ENCODE measurements around the gene RANBP17.
"Not testable (repeated sequence)": the region's sequence is repeated elsewhere in the genome, so short reads cannot be mapped to it uniquely, and the experiment has no call there.

Gene RANBP17

GRCh38 chr5:171029401-171029800, 167.6 kb downstream of the RANBP17 start:
- H3K27ac Mint-ChIP-seq, result no peak overlapping the region
- H3K36me3 Mint-ChIP-seq (ENCODE audit: low read depth), result peaks cover 18% of the 10 kb centered on the region
- no peak for DNase-seq
- no peak for TF ChIP-seq CTCF (IDR thresholded peaks at IDR 0.05)
- H3K27me3 Mint-ChIP-seq (ENCODE audit: low read depth, poor library complexity), result no peaks in the 10 kb centered on the region
- no peak overlapping the region for H3K4me3 Mint-ChIP-seq
- H3K4me1 Mint-ChIP-seq, result no peaks in the 10 kb centered on the region
- H3K9me3 Mint-ChIP-seq, result peaks cover 13% of the 10 kb centered on the region

- TF ChIP-seq CTCF (IDR thresholded peaks at IDR 0.05), result no peak
- no peak for DNase-seq
- H3K36me3 Mint-ChIP-seq (ENCODE audit: low read depth), result peaks cover 10% of the 10 kb centered on the region
- H3K4me1 Mint-ChIP-seq, result no peaks in the 10 kb centered on the region
- H3K9me3 Mint-ChIP-seq, result no peaks in the 10 kb centered on the region
- no peak overlapping the region for H3K27ac Mint-ChIP-seq
- no peaks in the 10 kb centered on the region for H3K27me3 Mint-ChIP-seq (ENCODE audit: low read depth, poor library complexity)
- no peak overlapping the region for H3K4me3 Mint-ChIP-seq
Measured at GRCh38 chr5:171031977-171032376, 170.2 kb downstream of the RANBP17 start.

GRCh38 chr5:171032435-171032973, 170.7 kb downstream of the RANBP17 start:
- no peak for DNase-seq
- H3K36me3 Mint-ChIP-seq (ENCODE audit: low read depth), result peaks cover 16% of the 10 kb centered on the region
- H3K4me1 Mint-ChIP-seq, result no peaks in the 10 kb centered on the region
- TF ChIP-seq CTCF (IDR thresholded peaks at IDR 0.05), result no peak
- H3K27ac Mint-ChIP-seq, result no peak overlapping the region
- H3K27me3 Mint-ChIP-seq (ENCODE audit: low read depth, poor library complexity), result no peaks in the 10 kb centered on the region
- no peaks in the 10 kb centered on the region for H3K9me3 Mint-ChIP-seq
- no peak overlapping the region for H3K4me3 Mint-ChIP-seq

GRCh38 chr5:171041893-171042292, 180.1 kb downstream of the RANBP17 start:
- DNase-seq; H3K9me3 Mint-ChIP-seq; H3K4me1 Mint-ChIP-seq; H3K27me3 Mint-ChIP-seq (ENCODE audit: low read depth, poor library complexity); H3K27ac Mint-ChIP-seq; H3K4me3 Mint-ChIP-seq: not testable (repeated sequence)
- peaks cover 33% of the 10 kb centered on the region for H3K36me3 Mint-ChIP-seq (ENCODE audit: low read depth)

GRCh38 chr5:171050916-171051315, 189.1 kb downstream of the RANBP17 start:
- TF ChIP-seq CTCF (IDR thresholded peaks at IDR 0.05), result no peak
- Mint-ChIP-seq H3K9me3 (peaks cover 55% of the 10 kb centered on the region), H3K4me3 (no peak overlapping the region), H3K27ac (no peak overlapping the region), H3K4me1 (no peaks in the 10 kb centered on the region), H3K27me3 (ENCODE audit: low read depth, poor library complexity) (no peaks in the 10 kb centered on the region), H3K36me3 (ENCODE audit: low read depth) (peaks cover 58% of the 10 kb centered on the region)
- no peak for DNase-seq

GRCh38 chr5:171055875-171056454, 194.1 kb downstream of the RANBP17 start:
- Mint-ChIP-seq H3K9me3 (peaks cover 61% of the 10 kb centered on the region), H3K4me1 (no peaks in the 10 kb centered on the region), H3K36me3 (ENCODE audit: low read depth) (peaks cover 57% of the 10 kb centered on the region), H3K27ac (no peak overlapping the region), H3K27me3 (ENCODE audit: low read depth, poor library complexity) (no peaks in the 10 kb centered on the region), H3K4me3 (no peak overlapping the region)
- TF ChIP-seq CTCF (IDR thresholded peaks at IDR 0.05), result no peak
- DNase-seq, result no peak

Measured in nephron progenitor cell (in vitro differentiated cells).